Measurements from ENCODE around the gene ZNF587B.
A peak's percentile ranks its signal among the peaks of the same experiment; 100 is the strongest.
"Not testable (repeated sequence)": the region's sequence is repeated elsewhere in the genome, so short reads cannot be mapped to it uniquely, and the experiment has no call there.

ZNF587B gene
- 42.7 to 42.8 reads per million in 2 donors for total RNA-seq

DNA sequence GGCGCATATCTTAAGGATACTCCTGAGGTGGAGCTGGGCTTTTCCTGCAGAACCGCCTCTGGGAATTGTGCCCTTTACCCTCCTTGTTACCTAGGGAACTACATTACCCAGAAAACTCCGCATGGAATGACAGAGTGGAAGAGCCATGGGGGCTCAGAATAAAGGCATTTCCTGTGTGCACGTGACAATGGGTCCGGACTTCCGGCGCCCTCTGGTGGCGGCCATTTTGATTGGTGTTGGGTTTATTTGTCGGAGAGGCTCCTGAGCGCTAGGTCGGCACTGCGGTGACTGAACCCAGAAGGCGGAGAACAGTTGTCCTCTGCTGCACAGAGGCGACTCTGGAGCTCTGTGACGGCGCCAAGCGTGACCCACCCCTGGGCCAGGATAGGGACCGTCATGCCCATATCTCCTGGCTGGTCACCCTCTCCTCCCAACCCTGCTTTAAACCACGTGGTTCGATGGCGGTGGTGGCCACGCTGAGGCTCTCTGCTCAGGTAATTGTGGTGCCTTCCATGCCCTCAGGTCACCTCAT, at the start of gene ZNF587B:
Gene ZNF587B, plus strand, starts transcription at position 229 of the 532 bp plus-strand sequence. Its CDS starts 230 bp downstream, at position 459.
- DNase-seq = peak in 3 of 5 experiments; percentile 9 to 17 (median 12)

DNA sequence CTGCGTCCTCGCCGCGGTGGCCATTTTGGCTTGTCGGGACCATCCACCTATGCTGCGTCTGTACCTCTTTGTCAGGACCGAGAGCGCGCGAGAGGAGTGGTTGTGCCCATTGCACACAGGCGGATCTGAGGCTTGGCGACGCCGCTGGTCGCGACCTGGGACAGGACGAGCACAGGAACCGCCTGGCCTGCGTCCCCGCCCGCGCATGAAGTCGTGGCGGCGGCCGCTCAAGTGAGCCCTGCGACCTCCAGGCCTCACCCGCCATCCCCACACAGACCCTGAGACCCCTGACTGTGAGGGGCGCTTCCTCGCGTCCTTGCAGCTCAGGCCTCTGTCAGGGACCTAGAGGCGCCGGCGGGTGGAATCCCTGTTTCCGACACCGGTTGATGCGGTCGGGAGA, 43.8 kb upstream of the ZNF587B start:
- no peak for DNase-seq

DNA sequence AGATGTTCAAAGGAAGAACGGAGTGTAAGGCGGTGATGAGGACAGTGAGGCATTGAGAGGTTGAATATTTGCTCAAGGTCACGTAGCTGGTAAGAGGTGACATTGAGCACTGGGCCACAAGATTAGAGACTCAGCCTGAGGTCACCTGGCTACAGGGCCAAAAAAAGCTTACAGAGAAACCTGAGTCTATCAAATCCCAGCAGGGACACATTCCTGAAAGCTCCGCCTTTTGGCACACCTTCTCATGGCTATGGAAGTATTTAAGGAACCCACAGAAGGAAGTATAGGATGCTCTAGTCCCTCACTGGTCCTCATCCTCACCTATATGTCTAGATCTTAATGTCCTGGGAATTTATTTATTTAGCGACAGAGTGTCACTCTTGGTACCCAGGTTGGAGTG, 43.2 kb upstream of the ZNF587B start:
- no peak for DNase-seq

DNA sequence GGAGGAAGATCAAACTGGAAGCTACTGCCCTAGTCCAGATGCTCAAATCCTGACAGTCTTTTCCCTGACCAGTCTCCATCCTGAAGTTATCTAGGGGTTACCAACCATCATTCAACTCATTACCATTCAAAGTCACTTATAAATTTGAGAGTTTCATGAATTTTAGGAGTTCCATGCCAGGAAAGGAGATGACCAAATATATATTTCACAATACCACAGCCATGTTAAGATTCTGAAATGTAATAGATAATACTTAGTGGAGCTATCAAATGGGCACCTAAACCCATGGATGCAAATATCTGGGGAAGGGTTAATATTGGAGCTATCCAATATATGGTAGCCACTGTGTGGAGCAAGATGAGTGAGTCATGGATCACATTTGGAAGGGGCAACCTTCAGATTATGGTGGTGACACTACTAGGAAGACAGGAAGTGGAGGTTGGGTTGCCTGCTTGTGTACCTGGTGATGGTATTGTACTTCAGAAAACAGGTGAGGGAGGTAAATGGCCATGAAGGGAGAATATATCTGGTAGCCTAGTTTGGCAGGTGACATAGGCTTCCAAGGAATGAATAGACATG, 41.9 kb upstream of the ZNF587B start:
- no peak for DNase-seq

- DNase-seq = no peak
These were observed 40.8 kb upstream of the ZNF587B start for GRCh38 chr19:57789288-57789687.

- not testable (repeated sequence) for DNase-seq
These were observed 33.5 kb upstream of the ZNF587B start for GRCh38 chr19:57796580-57796979.

DNA sequence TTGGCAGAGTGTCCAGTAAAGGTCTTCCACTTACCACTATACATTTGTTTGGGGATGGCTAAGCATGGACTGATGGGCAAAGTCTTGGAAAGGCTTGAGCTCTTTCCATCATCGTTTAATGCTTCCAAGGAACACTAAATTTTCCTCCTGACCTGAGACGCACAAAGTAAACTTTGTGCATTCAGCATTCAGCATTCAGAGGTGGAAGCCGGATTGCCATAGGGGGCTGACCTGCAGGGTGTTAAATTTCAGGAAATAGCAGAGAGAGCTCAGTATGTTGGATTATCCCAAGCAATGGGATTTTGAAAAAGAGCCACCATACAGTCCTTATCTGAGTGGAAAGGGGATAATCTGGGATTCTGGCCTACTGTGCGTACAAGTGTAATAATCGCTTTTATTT, 29.4 kb upstream of the ZNF587B start:
- DNase-seq = no peak

DNA sequence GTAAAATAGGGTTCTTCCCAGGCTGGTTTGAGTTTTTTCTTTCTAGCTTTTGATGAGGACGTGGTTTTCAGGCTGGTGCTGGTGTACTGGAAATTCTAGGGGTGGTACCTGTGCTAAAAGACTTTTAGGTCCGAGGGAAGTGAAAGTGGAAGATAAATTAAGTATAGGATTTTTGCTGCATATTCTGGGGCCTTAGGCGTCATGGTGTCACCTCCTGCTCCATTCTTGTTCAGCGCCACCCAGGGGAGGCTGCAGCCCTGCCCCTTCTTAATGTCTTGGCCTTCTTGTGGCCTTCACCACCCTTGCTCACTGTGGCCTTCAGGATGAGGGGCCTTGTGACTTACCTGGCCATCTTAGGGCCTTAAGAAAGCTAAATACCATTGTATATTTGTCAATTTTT, 27.8 kb upstream of the ZNF587B start:
- DNase-seq = no peak

- no peak for DNase-seq
These were observed 26.9 kb upstream of the ZNF587B start for GRCh38 chr19:57803265-57803593.

DNA sequence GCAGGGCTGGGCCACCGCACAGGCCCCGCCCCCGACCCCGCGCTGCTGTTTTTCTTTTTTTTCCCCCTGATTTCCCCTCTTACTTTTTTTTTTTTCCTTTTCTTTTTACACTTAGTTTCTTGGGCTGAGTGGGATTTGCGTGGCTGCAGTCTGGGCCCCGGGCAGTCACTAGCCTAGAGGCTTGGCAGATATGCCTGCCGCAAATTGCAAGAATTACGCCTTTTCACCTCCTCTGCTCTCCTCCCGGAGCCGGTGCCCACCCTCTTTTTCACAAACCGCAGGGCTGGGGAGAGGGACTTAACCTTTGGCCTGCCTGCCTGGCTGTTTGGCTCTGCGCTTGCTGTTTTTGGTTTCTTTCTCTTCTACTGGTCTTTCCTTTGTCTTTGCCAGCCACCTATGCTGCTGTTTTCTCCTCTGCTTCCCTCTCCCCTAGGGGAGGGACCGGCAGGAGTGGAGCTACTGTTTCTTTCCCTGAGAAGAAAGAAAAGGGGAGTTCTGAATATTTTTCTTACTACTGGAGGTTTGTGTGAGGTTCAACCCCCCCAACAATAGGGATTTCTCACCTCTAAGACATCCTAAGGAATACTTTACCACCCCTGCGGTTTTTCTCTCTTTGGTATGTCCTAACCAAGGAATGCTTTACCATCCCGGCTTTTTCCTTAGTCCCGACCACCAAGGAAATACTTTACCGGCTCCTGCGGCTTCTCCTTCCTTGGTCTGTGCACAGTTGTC, 26.3 kb upstream of the ZNF587B start:
- DNase-seq = no peak

DNA sequence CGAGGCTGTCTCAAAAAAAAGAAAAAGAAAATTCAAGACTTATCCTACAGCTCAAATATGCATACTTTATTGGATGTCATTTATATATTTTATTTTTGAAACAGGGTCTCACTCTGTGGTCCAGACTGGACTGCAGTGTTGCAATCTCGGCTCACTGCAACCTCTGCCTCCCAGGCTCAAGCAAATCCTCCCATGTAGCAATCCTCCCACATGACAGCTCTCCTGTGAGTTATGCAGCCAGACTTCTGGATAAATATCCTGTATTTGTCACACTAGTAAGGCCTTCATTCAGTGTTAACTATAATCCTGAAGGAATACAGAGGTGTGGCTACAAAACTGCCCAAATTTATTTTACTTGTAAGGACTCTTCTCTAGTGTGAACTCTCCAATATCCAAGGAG, 22.6 kb upstream of the ZNF587B start:
- no peak for DNase-seq

DNA sequence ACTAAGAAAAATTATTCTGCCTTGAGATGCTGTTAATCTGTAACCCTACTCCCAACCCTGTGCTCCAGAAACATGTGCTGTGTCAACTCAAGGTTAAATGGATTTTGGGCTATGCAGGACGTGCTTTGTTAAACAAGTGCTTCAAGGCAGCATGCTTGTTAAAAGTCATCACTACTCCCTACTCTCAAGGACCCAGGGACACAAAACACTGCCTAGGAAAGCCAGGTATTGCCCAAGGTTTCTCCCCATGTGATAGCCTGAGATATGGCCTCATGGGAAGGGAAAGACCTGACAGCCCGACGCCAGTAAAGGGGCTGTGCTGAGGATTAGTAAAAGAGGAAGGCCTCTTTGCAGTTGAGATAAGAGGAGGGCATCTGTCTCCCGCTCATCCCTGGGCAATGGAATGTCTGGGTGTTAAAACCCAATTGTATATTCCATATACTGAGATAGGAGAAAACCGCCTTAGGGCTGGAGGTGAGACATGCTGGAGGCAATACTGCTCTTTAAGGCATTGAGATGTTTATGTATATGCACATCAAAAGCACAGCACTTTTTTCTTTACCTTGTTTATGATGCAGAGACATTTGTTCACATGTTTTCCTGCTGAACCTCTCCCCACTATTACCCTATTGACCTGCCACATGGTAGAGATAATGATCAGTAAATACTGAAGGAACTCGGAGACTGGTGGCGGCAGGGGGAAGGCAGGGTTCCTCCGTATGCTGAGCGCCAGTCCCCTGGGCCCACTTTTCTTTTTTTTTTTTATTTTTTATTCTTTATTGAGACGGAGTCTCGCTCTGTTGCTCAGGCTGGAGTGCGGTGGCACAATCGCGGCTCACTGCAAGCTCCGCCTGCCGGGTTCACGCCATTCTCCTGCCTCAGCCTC, 19.4 kb upstream of the ZNF587B start:
- not testable (repeated sequence) for DNase-seq

DNA sequence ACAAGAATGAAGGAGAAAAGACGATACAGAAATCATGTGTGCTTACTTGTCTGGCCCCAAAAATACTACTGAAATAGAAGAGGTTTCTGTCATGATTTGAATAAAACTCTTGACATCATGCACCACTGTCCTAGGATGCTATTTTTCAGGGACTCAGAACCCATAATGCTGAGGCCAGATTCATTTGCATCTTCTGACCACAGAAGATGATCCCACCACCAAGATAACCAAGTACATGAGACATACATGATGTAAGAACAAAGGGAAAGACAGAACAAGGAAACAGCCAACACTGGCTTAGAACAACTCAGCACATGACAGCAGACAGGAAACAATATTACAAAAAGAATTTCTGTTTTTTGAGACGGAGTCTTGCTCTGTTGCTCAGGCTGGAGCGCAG, 17.9 kb upstream of the ZNF587B start:
- DNase-seq = peak in 1 of 5 experiments; percentile 57

GRCh38 chr19:57812975-57813820, 16.9 kb upstream of the ZNF587B start:
- DNase-seq = peak in 1 of 5 experiments; percentile 21

- DNase-seq = no peak
These were observed 16.1 kb upstream of the ZNF587B start for GRCh38 chr19:57813919-57814504.

- DNase-seq = peak; percentile 51 to 92 (median 66)
These were observed 15.4 kb upstream of the ZNF587B start, which contains the start of gene ZNF552 for GRCh38 chr19:57814505-57815246. Gene ZNF552 (minus strand): TSS chr19:57814913. CDS start chr19:57814743, 170 bp downstream.

DNA sequence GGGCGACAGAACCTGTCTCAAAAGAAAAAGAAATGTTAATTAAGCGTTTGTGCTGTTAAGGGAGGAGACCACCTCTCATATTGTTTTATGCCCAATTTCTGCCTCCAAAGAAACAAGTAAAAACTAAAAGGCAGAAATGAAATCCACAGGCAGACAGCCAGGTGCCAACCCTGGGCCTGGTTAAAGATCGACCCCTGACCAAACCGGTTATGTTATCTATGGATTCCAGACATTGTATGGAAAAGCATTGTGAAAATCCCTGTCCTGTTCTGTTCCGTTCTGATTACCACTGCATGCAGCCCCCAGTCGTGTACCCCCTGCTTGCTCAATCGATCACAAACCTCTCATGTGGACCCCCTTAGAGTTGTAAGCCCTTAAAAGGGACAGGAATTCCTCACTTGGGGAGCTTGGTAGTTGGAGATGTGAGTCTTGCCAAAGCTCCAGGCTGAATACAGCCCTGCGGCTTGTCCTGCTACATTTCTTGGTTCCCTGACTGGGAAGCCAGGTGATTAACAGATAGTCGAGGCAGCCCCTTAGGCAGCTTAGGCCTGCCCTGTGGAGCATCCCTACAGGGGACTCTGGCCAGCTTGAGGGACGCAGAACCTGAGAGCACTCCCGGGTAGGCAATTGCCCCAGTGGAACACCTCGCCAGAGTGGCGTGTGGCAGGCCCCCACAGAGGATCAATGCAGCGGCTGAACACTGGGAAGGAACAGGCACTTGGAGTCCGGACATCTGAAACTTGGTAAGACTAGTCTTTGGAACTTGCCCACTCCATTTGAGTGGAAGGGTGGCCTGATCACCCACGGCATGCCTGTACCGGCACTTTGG, 14.6 kb upstream of the ZNF587B start:
- DNase-seq = no peak

DNA sequence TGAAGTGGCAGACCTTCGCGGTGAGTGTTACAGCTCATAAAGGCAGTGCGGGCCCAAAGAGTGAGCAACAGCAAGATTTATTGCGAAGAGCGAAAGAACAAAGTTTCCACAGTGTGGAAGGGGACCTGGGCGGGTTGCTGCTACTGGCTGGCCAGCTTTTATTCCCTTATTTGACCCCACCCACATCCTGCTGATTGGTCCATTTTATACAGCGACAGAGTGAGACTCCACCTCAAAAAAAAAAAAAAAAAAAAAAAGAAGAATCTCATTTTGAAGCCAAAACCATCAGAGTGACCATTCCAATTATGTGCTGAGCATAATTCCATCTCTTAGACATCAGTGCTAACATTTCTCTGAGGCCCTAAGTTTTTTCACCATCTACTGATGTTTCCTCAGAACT, 13.4 kb upstream of the ZNF587B start:
- no peak for DNase-seq

- no peak for DNase-seq
These were observed 12.1 kb upstream of the ZNF587B start for GRCh38 chr19:57817976-57818375.

DNA sequence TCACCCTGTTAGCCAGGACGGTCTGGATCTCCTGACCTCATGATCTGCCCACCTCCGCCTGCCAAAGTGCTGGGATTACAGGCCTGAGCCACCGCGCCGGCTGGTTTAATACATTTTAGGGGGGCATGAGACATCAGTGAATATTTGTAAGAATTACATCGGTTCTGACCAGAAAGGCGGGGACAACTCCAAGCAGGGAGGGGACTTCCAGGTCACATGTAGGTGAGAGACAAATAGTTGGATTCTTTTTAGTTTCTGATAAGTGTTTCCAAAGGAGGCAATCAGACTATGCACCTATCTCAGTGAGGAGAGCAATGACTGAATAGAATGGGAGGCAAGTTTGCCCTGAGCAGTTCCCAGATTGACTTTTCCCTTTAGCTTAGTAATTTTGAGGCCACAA, 11.7 kb upstream of the ZNF587B start:
- DNase-seq = no peak

All from T-helper 2 cell (primary cell).